ENCODE results near the gene CDH22.

Gene CDH22

GRCh38 chr20:46215913-46216707 is 92.2 kb downstream of the CDH22 start:
- peak; percentile 70 for DNase-seq (ENCODE audit: low spot score)

- no peak for DNase-seq (ENCODE audit: low spot score)
Observed at GRCh38 chr20:46214824-46215488, 93.3 kb downstream of the CDH22 start.

- no peak for DNase-seq (ENCODE audit: low spot score)
Observed at GRCh38 chr20:46213946-46214823, 94.1 kb downstream of the CDH22 start.

- no peak for DNase-seq (ENCODE audit: low spot score)
Observed at GRCh38 chr20:46212876-46213275, 95.4 kb downstream of the CDH22 start.

GRCh38 chr20:46212252-46212651 is 96.0 kb downstream of the CDH22 start:
- no peak for DNase-seq (ENCODE audit: low spot score)

- no peak for DNase-seq (ENCODE audit: low spot score)
Observed at GRCh38 chr20:46211331-46211722, 97.0 kb downstream of the CDH22 start.

GRCh38 chr20:46210672-46211330 is 97.5 kb downstream of the CDH22 start:
- no peak for DNase-seq (ENCODE audit: low spot score)

- DNase-seq (ENCODE audit: low spot score) = no peak
Observed at GRCh38 chr20:46209930-46210671, 98.2 kb downstream of the CDH22 start.

- no peak for DNase-seq (ENCODE audit: low spot score)
Observed at GRCh38 chr20:46207793-46208192, 100.5 kb downstream of the CDH22 start.

GRCh38 chr20:46206992-46207549 is 101.2 kb downstream of the CDH22 start:
- DNase-seq (ENCODE audit: low spot score) = no peak

GRCh38 chr20:46206025-46206424 is 102.3 kb downstream of the CDH22 start:
- DNase-seq (ENCODE audit: low spot score) = peak; percentile 65

- no peak for DNase-seq (ENCODE audit: low spot score)
Observed at GRCh38 chr20:46205349-46205748, 102.9 kb downstream of the CDH22 start.

GRCh38 chr20:46204594-46205186 is 103.6 kb downstream of the CDH22 start:
- DNase-seq (ENCODE audit: low spot score) = no peak

GRCh38 chr20:46203510-46203837 is 104.8 kb downstream of the CDH22 start:
- DNase-seq (ENCODE audit: low spot score) = no peak

GRCh38 chr20:46202766-46203509 is 105.4 kb downstream of the CDH22 start:
- no peak for DNase-seq (ENCODE audit: low spot score)

GRCh38 chr20:46200582-46201570 is 107.4 kb downstream of the CDH22 start:
- no peak for DNase-seq (ENCODE audit: low spot score)

- no peak for DNase-seq (ENCODE audit: low spot score)
Observed at GRCh38 chr20:46199198-46199597, 109.1 kb downstream of the CDH22 start.

GRCh38 chr20:46196990-46197389 is 111.3 kb downstream of the CDH22 start:
- no peak for DNase-seq (ENCODE audit: low spot score)
